Panc1 (cell line): ENCODE results near the gene SETD5.

Source experiments
- CTCF ChIP-seq: fragments of 450-650 bp; IDR thresholded peaks from 2 replicates; pipeline ENCODE4 v1.5.1; 2017; ENCODE audit warnings: mild to moderate bottlenecking
- POLR2AphosphoS5 ChIP-seq: IDR thresholded peaks from 2 replicates; pipeline ENCODE4 v1.6.1; 2012; ENCODE audit warnings: mild to moderate bottlenecking, low read depth, low read length, moderate library complexity

- TF ChIP-seq CTCF, result no peak
- no peak for TF ChIP-seq POLR2AphosphoS5
Measured at GRCh38 chr3:9507586-9508578, 110.5 kb downstream of the SETD5 start.
